GM18870 (cell line): ENCODE results near the gene FILIP1.

Experiments used
- ATAC-seq: cut with Tn5 transposase; IDR thresholded peaks from one replicate; pipeline ENCODE4 v1.9.1; 2021; ENCODE audit warnings: moderate library complexity; ENCODE audit not compliant: unreplicated experiment

FILIP1 gene

GRCh38 chr6:75382634-75382900, 111.0 kb downstream of the FILIP1 start:
- ATAC-seq: no peak

- no peak for ATAC-seq
These were observed 111.5 kb downstream of the FILIP1 start for GRCh38 chr6:75381877-75382633.

- no peak for ATAC-seq
These were observed 114.1 kb downstream of the FILIP1 start for GRCh38 chr6:75379536-75379935.

- ATAC-seq: no peak
These were observed 115.5 kb downstream of the FILIP1 start for GRCh38 chr6:75378101-75378500.

GRCh38 chr6:75377386-75377785, 116.2 kb downstream of the FILIP1 start:
- ATAC-seq: no peak

GRCh38 chr6:75376347-75377024, 117.1 kb downstream of the FILIP1 start:
- ATAC-seq: no peak

GRCh38 chr6:75374961-75375400, 118.6 kb downstream of the FILIP1 start:
- ATAC-seq: no peak

GRCh38 chr6:75372884-75373283, 120.7 kb downstream of the FILIP1 start:
- no peak for ATAC-seq

- ATAC-seq: no peak
These were observed 123.6 kb downstream of the FILIP1 start for GRCh38 chr6:75370011-75370410.

GRCh38 chr6:75368864-75369402, 124.7 kb downstream of the FILIP1 start:
- ATAC-seq: no peak

- no peak for ATAC-seq
These were observed 125.3 kb downstream of the FILIP1 start for GRCh38 chr6:75368151-75368779.

- ATAC-seq: no peak
These were observed 130.3 kb downstream of the FILIP1 start for GRCh38 chr6:75363304-75363703.

GRCh38 chr6:75353644-75354043, 140.0 kb downstream of the FILIP1 start:
- no peak for ATAC-seq

GRCh38 chr6:75351570-75351969, 142.0 kb downstream of the FILIP1 start:
- no peak for ATAC-seq

GRCh38 chr6:75350808-75351207, 142.8 kb downstream of the FILIP1 start:
- ATAC-seq: no peak

GRCh38 chr6:75350156-75350555, 143.4 kb downstream of the FILIP1 start:
- ATAC-seq: no peak

- no peak for ATAC-seq
These were observed 144.2 kb downstream of the FILIP1 start for GRCh38 chr6:75349262-75349984.

- no peak for ATAC-seq
These were observed 144.7 kb downstream of the FILIP1 start for GRCh38 chr6:75348882-75349261.

GRCh38 chr6:75347898-75348610, 145.5 kb downstream of the FILIP1 start:
- ATAC-seq: no peak

GRCh38 chr6:75345413-75345812, 148.2 kb downstream of the FILIP1 start:
- ATAC-seq: no peak

GRCh38 chr6:75344455-75344854, 149.1 kb downstream of the FILIP1 start:
- no peak for ATAC-seq
